Astrocyte of the spinal cord (primary cell): ENCODE data around the gene SLC1A1.

Experiments
- DNase-seq: peaks from one replicate; pipeline ENCODE4 v3.0.0; 2011; ENCODE audit warnings: low read depth, low spot score
- H3K4me3 ChIP-seq: 2 replicates; pipeline ENCODE4 v1.5.1; 2011; ENCODE audit warnings: low read depth, mild to moderate bottlenecking, low read length, moderate library complexity
- in situ Hi-C: cut with HindIII; loops from 2 replicates; pipeline ENCODE4 v1.10.0; 2017; ENCODE audit warnings: low sequenced_read_pairs
- TF ChIP-seq, protein P1 (sequence below): IDR thresholded peaks from 2 replicates; pipeline ENCODE4 v1.5.1; 2012; ENCODE audit warnings: low read depth, mild to moderate bottlenecking, low read length, inconsistent platforms

Gene SLC1A1

DNA sequence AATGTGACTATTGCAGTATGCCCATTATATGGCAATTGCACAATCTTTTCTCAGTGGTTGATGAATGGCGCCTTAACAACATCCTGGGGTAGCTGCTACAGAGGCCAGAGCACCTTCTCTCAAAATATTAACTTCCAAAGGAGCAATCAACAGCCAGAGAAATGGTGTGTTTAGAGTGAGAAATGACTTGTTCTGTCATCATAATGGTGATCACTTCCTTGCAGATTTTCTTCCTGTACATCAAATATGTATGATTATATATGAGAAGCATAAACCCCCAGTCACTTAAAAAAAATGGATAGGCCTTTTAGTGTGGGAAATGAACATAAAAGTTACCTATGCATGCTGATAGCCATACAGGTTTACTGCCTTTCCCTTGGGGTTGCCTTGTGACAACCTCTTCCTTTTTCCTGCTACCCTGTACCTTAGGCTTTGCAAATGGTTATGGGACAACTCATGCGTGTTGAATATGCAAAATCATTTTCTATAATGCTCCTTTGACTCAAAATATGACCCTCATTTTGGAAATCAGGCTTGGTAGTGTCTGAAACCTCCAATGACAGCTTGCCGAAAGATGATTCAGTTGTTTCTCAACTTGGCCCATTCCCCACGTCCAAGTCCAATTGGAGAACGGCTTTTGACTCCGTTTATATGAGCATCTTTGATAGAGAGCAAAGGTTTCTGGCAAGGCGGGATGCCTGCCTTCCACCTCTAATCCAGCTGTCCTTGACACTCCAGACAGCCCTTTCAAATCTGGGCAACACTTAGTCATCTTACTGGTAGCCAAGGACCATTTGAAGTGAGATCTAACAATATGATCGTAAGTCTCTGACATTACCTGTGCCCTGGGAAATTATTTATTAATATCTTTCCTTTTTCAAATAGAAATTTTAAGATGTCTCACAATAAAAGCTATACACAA is 69.3 kb downstream of the SLC1A1 start:
- in situ Hi-C loops: no loop called here
- DNase-seq: no peak
- no peak overlapping the region for H3K4me3 ChIP-seq
- TF ChIP-seq, protein P1, sequence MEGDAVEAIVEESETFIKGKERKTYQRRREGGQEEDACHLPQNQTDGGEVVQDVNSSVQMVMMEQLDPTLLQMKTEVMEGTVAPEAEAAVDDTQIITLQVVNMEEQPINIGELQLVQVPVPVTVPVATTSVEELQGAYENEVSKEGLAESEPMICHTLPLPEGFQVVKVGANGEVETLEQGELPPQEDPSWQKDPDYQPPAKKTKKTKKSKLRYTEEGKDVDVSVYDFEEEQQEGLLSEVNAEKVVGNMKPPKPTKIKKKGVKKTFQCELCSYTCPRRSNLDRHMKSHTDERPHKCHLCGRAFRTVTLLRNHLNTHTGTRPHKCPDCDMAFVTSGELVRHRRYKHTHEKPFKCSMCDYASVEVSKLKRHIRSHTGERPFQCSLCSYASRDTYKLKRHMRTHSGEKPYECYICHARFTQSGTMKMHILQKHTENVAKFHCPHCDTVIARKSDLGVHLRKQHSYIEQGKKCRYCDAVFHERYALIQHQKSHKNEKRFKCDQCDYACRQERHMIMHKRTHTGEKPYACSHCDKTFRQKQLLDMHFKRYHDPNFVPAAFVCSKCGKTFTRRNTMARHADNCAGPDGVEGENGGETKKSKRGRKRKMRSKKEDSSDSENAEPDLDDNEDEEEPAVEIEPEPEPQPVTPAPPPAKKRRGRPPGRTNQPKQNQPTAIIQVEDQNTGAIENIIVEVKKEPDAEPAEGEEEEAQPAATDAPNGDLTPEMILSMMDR: no peak

DNA sequence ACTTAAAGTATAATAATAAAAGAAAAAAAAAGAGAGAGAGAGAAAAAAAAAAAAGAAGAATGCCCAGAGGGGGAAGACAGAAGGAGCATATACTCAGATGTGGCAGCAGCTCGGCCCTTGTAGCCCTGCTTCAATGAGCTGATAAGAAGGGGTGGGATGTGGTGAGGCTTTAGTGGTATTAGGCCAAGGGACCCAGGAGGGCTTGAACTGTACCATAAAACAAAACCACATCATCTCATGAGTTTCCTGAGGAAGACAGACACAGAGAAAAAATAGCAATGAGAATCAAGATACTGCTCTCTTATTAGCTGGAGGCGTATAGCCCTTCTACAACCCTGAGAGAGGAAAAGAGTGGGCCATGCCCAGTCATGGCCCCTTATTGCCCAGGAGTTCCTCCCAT is 72.8 kb downstream of the SLC1A1 start:
- in situ Hi-C loops: no loop called here
- H3K4me3 ChIP-seq: no peak overlapping the region
- TF ChIP-seq, protein P1: no peak
- DNase-seq: no peak

DNA sequence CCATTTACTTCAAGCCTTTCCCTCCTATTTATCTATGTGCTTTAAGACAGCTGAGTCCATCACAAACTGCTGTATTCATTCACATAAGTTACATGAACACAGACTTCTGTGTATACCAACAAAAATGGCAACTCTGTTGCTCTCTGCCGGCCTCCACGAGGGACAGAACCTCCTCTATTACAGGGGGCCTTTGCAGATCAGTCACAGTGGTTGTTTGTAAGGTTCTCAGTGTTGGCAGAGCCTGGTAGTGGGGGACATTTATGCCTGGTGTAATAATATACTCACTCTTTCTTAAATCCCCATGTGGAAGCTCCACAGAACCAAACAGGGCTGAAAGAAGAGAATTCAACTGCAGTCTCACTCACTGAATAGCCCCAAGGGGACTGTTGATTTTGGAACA is 76.5 kb downstream of the SLC1A1 start:
- in situ Hi-C loops: no loop called here
- no peak for DNase-seq
- TF ChIP-seq, protein P1: no peak
- no peak overlapping the region for H3K4me3 ChIP-seq

DNA sequence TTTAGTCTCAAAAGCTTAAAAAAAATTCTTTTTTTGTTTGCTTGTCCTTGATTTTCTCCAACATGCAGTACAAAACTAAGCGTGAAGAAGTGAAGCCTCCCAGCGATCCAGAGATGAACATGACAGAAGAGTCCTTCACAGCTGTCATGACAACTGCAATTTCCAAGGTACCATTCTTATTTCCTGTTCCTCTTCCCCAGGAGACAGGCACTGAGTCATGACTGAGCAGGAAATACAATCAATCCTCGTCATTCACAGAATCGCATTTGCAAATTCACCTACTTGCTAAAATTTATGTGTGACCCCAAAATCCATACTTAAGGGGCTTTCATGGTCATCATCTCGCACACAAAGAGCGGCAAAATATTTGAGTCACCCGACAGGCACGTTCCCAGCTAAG is 77.3 kb downstream of the SLC1A1 start:
- TF ChIP-seq, protein P1: no peak
- in situ Hi-C loops: no loop called here
- DNase-seq: no peak
- H3K4me3 ChIP-seq: no peak overlapping the region

DNA sequence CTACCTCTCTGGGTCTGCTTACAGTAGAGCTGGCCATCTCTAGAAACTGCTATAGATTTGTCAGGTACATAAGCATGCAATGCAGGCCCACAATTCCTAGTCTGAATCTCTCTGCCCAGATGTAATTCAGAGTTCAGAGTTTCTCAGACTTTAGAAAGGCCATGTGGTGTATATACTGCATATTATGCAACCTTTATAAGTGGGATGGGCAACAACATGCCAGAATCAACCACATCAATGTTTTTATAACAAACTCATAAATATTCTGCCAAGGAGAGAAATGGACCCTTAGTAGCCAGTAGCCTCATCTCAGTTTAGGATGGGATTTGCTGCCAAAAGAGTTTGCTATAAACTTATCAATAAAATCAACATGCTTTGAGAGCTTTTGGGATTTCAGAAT is 78.8 kb downstream of the SLC1A1 start:
- no peak for DNase-seq
- in situ Hi-C loops: no loop called here

DNA sequence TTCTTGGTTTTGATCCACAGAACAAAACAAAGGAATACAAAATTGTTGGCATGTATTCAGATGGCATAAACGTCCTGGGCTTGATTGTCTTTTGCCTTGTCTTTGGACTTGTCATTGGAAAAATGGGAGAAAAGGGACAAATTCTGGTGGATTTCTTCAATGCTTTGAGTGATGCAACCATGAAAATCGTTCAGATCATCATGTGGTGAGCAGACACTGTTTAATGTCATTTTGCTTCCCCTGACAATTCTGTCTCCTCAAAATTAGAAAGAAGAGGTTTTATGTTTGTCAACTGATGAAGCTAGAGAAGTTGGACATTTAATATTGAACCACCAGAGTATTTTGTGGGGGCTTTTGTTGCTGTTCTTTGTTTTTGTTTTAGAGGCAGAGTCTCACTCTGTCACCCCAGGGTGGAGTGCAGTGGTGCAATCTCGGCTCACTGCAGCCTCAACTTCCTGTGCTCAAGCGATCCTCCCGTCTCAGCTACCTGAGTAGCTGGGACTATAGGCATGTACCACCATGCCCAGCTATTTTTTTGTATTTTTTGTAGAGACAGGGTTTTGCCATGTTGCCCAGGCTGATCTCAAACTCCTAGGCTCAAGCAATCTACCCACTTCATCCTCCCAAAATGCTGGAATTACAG is 82.0 kb downstream of the SLC1A1 start:
- H3K4me3 ChIP-seq: no peak overlapping the region
- in situ Hi-C loops: no loop called here
- TF ChIP-seq, protein P1: no peak
- DNase-seq: no peak

More for the DNA sequence above, 78.8 kb downstream of the SLC1A1 start:
- TF ChIP-seq, protein P1: no peak
- no peak overlapping the region for H3K4me3 ChIP-seq
